Dermis blood vessel endothelial cell (primary cell): Measurements from ENCODE around the gene FRRS1. TPM values are rescaled to one million over a fixed set of nuclear protein-coding genes. Genes with fewer than 3 reads are reported as not detected.
"Not testable (repeated sequence)": the region's sequence is repeated elsewhere in the genome, so short reads cannot be mapped to it uniquely, and the experiment has no call there.

Source experiments
- DNase-seq: peaks from one replicate; pipeline ENCODE4 v3.0.0; 2010
- total RNA-seq: library from RNA; depleted of rRNA; stranded (reverse); fragments of >200 nt; gene quantifications from 2 replicates; pipeline ENCODE4 v1.2.3, GENCODE V29; 2014

FRRS1 gene, protein sequence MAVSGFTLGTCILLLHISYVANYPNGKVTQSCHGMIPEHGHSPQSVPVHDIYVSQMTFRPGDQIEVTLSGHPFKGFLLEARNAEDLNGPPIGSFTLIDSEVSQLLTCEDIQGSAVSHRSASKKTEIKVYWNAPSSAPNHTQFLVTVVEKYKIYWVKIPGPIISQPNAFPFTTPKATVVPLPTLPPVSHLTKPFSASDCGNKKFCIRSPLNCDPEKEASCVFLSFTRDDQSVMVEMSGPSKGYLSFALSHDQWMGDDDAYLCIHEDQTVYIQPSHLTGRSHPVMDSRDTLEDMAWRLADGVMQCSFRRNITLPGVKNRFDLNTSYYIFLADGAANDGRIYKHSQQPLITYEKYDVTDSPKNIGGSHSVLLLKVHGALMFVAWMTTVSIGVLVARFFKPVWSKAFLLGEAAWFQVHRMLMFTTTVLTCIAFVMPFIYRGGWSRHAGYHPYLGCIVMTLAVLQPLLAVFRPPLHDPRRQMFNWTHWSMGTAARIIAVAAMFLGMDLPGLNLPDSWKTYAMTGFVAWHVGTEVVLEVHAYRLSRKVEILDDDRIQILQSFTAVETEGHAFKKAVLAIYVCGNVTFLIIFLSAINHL
- total RNA-seq: 1.1 and 2.9 TPM in 2 replicates

DNA sequence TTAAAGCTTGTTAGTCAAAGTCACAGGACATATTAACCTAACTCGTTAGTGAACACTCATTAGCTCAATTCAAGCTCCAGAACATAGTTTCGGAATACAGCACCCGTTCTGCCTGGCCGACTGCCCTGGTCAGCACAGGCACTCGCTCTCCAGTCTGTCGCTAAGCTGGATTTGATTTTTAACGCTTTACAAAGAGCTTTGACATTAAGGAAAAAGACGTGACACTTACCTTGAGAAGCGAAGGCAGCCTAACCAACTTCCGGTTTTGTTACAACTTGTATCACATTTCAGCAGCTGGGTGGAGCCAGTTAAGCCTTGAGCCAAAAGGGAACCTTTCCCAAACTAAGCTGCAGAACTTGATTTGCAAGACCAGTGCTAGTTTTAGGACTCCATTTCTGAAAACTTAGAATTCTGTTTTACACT, at the start of gene FRRS1:
TSS of gene FRRS1 (minus strand) at position 258 of the 423 bp plus-strand sequence. CDS start 17,867 bp downstream, outside the sequence.
- peak; percentile 38 for DNase-seq

DNA sequence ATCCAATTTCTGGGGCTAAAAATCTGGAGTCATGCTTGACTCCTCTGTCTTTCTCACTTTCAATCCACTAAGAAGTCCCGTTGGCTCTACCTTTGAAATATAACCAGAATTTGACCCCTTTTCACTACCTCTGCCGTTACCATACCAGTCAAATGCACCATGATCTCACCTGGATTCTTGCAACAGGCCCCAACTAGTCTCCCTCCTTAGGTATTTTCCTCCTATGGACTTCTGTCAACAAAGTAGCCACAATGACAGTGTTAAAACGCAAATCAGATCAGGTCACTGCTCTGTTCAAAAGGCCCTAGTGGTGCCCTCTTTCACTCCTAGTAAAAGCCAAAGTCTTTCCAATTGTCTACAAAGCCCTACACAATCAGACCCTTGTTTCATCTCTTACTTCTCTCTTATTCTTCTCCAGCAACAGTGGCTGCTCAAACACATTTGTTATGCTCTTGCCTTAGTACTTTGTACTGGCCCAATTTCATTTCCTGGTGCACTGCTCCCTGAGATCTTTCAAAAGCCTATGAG, 48.0 kb upstream of the FRRS1 start:
- DNase-seq: no peak

DNA sequence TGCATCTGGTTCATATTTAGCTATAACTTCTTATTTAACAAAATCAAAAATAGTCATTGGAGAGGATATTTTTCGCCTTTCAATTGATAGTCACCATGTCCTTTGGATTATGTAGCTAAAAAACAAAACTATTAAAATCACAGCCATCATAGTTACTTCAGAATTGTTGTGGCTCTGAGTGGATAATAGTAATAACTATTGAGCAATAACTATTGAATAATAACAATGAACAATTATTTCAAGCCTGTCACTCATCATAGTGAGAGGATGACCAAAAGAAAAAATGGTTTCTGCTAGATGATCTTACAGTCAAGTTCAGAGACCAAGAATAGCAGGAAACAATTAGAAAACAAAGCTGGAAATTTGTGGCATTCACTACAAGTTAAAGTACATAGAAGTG, 45.3 kb upstream of the FRRS1 start:
- DNase-seq: no peak

DNA sequence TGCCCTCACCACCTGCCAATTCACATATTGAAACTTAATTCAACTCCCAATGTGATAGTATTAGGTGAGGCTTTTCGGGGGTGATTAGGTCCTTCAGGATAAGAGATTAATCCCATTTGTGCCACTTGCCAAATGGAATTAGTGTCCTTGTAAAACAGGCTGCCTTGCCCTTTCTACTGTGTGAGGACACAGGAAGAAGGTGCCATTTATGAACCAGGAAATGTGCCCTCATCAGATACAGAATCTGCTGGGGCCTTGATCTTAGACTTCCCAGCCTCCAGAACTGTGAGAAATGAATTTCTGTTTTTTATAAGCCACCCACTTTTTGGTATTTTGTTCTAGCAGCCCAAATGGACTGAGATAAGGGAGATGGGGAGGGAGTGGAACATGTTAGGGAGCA, 44.6 kb upstream of the FRRS1 start:
- no peak for DNase-seq

DNA sequence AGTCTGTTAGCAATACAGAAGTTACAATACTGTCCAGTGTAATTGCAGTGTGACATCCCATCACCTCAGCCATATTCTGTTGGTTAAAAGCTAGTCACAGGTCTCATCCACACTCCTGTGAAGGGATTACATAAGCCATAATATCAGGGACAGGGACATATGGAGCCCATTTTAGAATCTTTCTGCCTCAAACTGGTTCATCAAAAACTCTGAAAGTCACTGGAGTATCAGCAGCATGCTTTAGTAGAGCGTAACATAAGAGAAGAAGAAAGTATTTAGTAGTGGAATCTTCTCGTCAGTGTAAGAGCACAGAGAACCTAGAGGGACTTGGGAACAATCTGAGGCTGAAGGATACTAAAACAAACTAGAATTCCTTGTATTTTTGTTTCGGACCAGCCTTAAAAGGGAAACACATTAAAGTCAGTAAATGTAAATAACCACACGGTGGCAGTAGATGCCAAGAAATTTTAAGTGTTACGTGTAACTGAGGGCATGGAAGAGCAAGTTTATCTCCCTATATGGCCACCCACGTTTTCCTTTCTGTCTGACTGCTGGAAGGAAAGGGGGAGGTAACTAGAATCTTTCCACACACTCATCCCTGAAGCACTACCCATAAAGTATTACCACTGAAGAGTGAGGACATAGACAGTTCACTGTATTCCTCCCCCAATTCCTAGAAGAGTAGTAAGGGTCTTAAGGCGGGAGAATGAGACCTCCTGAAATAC, 42.1 kb upstream of the FRRS1 start:
- peak; percentile 90 for DNase-seq

DNA sequence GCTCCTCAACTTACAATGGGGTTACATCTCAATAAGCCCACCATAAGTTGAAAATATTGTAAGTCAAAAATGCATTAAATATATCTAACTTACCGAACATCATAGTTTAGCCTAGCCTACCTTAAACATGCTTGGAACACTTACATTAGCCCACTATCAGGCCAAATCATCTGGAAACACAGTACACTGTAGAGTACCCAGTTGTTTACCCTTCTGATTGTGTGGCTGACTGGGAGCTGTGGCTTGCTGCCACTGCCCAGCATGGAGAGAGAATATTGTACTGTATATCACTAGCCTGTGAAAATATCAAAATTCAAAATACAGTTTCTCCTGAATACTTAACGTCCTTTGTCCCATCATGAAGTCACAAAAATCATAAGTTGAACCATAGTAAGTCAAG, 40.4 kb upstream of the FRRS1 start:
- DNase-seq: no peak

DNA sequence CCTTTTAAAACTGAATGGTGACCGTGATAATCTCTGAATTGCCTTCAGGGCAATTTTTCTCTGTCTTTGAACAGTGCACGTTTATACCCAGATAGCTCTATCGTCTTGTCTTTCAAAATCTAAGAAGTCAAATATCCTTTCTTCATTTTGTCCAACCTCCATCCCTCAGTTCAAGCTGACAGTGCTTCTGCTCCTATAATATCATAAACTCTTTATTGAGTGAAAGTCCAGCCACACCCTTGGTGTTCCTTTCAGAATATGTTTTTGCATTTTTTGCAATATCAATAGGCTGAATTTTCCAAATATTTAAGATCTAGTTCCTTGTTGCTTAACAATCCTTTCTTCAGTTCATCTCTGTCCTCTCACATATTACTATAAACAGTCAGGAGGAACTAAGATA, 35.1 kb upstream of the FRRS1 start:
- no peak for DNase-seq

DNA sequence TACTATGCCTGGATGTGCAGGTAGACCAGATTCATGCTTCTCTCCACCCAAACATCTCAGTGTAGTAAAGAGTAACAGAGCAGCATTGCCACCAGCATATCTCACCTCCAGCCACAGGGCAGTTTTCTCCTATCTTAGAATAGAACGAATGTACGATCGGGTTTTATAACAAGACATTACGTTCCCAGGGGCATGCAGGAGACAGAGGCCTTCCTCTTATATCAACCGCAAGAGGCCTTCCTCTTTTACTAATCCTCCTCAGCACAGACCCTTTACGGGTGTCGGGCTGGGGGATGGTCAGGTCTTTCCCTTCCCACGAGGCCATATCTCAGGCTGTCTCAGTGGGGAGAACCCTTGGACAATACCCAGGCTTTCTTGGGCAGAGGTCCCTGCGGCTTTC, 27.4 kb upstream of the FRRS1 start:
- not testable (repeated sequence) for DNase-seq

DNA sequence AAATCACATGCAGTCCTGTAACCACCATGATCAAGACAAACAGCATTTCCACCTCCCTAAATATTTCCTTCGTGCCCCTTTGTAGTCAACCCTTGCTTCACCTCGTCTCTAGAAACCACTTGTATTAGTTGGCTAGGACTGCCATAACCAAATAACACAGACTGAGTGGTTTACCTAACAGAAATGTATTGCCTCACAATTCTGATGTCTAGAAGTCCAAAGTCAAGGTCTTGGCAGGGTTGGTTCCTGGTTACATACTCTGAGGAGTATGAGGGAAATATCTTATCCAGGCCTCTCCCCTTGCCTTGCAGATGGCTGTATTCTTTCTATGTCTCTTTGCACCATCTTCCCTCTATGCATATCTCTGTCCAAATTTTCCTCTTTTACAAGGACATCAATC, 23.3 kb upstream of the FRRS1 start:
- DNase-seq: no peak

DNA sequence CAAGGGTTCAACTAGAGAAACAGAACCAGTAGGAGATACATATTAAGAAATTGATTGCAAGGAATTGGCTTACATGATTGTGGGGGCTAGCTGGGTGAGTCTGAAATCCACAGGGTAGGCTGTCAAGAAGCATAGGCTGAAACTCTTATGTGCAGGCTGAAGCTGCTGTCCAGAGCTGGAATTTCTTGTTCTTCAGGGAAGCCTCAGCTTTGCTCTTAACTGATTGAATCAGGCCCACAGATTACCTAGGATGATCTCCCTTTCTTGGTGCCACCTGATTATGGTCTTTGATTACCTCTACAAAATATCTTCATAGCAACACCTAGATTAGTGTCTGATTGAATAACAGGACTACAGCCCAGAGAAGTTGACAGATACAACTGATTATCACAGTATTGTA, 22.5 kb upstream of the FRRS1 start:
- DNase-seq: no peak

DNA sequence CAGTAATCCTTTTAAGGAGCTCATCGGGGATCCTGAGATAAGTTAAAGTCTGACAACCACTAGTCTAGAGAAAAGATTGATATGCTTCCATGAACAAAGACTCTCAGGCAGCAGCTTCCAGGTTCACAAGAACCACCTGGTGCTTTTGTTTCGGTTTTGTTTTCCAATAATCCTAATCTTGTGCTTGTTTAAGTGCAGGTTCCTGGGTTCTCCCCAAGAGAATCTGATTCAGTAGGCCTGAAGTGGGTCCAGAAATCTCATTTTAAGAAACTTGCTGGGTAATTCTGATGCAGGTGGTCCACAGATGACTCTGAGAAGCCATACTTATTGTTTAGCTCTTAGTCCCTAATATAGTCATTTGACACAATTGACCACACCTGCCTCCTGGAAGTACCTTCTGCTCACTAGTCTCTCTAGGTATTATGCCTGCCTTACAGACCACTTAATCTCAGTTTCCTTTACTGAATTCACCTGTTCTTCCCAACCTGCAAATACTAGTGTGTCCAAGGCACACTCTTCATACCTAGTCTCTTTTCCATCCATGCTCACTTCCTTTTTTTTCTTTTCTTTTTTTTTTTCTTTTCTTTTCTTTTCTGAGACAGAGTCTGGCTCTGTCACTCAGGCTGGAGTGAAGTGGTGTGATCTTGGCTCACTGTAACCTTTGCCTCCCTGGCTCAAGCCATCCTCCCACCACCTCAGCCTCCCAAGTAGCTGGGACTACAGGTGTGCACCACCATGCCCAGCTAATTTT, 20.5 kb upstream of the FRRS1 start:
- DNase-seq: no peak

DNA sequence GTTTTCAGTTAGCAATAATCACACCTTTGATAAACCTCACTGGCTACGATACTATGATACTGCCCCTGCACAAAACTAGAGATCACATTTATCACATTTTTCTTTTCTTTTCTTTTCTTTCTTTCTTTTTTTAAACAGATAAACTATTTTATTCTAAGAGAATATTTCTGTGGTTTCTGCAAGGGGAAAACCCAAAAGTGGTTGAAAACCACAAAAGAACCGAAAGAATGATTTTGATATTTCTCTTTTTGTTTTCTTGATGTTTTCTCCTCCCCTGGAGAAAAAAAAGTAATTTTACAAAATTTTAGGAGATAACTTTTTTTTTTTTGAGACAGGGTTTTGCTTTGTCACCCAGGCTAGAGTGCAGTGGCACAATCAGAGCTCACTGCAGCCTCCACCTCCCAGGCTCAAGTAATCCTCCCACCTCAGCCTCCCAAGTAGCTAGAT, 18.4 kb upstream of the FRRS1 start:
- DNase-seq: no peak

DNA sequence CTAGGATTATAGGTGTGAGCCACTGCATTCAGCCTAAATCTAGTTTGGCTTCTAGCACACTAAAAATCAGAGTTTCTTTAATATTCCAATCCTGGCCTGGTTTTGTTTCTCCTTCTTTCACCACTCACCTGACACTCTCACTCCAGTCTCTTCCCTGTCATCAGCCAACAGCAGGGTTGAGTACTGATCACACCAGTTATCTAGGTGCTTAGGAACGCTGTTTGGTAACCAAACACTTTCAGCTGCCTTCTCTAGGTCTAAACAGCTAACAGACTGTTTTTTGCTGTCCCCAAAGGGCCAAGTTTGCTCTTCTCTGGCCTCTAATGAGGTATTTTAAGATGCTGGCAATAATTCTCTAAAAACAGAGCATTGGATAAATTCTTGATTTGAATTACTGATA, 17.7 kb upstream of the FRRS1 start:
- DNase-seq: no peak

DNA sequence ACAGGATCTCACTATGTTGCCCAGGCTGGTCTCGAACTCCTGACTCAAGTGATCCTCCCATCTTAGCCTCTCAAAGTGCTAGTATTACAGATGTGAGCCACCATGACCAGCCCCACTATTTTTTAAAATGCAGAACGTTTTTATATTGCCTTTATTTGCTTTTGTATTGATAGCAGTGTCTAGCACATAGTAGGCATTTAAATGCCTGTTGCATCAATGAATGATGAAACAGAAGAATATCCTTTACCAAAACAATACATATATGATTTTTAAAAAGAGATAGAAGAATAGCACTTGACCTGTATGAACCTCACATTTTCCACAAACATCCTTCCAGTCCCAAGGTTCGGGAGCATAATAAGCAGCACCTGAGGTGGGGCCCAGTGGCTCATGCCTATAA, 16.5 kb upstream of the FRRS1 start:
- DNase-seq: no peak

DNA sequence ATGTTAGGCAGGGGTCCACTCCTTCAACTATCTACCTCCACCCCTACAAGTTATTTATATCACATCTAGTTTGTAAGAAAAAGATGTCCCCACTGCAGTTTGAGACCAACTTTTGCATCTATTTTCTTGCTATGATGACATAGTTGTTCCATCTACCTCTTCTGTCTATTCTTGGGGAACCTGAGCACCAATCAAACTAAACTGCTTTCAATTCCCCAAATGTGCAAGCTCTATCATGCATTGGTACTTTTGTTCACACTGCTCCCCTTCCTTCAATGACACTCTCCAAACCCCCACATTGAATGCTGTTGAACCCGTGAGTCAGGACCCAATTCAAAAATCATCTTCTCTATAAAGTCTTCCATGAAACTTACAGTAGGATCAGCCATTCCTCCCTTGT, 16.0 kb upstream of the FRRS1 start:
- DNase-seq: no peak

DNA sequence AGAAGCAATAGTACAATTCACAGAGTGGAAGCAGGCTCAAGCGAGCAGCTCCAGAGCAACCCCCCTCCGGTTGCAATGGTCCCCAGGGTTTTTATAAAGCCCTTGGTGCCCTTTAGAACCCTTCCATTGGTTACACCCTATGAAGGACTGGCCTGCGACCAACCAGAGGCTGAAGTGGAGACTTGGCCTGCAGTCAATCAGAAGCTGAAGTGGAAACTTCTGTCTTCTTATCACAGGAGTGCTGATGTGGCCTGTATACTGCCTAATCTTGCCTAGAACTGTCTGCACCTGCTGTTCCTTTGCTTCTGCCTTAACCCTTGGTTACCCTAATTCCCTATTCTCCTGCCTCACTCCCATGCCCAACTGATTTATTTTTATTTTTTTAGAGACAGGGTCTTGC, 15.4 kb upstream of the FRRS1 start:
- no peak for DNase-seq

DNA sequence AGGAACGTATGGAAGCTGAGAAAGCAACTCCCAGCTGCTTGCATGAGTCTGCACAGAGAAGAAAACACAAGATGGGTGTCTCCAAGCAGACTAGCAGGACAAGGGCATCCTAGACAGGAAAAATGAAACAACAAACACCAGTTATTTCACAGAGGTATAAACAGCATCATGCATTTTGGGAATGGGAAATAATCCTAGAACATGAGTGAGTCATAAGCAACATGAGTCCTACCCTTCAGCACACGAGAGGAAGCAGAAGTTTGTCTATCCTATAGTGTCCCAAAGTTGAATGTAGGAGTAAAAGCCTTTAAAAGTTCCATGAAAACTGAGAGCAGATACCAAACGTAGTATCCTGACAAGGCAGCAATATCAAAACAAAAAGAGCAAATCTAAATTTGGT, 11.3 kb upstream of the FRRS1 start:
- no peak for DNase-seq

DNA sequence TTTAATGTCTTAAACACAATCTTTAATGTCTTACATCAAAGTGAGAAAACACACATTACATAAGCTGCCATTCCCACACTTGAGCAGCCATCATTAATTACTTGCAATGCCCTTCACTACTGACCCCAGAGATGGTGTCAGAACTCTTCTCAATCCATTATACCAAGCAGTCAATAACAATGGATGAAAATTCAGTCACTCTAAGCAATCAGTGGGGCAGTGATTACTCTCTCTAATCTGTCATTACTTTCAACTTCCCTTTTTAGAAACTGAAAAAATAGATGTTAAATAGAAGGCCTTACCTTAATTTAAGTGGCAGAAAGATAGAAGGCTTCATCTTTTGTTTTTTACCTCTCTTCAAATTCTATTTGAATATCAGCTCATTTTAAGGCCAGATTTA, 9.7 kb upstream of the FRRS1 start:
- DNase-seq: no peak

DNA sequence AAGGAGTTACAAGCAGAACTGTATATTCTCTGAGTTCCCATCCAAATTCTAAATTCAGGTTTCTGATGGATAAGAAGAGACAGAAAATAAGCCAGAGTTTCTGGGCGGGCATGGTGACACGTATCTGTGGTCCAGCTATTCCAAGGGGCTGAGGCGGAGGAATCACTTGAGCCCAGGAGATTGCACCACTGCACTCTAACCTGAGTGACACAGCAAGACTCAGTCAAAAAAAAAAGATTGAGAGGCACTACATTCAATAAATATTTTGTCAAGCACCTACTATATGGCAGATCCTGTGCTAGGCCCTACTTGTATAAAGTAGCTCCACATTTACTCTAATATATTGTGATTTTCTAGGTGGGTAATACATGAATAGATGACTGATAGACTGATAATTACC, 6.4 kb upstream of the FRRS1 start:
- no peak for DNase-seq

DNA sequence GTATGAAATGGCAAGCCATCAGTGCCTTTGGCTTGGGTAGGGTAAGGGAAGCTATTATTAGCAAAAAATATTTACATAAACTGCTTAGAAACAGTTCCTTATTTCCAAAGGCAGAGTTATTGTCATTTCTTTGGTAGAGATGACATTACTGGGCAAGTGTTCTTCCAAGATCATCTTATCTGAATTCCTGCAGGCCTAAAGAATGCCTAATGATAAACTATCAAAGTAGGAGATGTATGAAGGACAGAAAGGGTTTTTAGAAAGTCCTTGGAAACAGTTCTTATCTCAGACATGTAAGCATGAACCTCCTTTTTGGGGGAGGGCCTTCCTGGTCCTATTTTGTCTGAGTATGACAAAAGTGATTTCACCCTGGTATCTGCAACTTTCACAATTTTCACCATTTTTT, 5.1 kb upstream of the FRRS1 start:
- no peak for DNase-seq

DNA sequence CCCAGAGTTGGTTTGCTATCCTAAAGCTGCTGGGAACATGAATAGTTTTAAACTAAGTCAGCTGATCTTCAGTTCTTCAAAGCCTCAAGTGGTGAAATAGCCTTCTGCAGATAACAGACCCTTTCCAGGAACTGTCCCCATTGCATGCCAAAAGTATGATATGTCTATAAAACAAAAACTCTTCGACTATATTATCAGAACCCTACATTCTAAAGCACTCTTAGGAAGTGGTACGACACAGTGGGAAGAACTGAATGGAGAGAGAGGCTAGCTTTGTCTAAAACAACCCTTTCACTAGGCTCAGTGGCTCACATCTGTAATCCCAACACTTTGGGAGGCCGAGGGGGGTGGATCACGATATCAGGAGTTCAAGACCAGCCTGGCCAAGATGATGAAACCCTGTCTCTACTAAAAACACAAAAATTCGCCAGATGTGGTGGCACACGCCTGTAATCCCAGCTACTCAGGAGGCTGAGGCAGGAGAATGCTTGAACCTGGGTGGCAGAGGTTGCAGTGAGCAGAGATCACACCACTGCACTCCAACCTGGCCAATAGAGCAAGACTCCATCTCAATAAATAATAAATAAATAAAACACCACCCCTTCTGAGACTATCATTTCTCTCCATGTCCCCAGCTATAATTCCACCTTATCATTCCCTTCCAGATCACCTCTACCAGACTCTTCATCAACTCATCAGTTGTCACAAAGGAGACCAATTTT, 2.2 kb upstream of the FRRS1 start:
- DNase-seq: no peak

DNA sequence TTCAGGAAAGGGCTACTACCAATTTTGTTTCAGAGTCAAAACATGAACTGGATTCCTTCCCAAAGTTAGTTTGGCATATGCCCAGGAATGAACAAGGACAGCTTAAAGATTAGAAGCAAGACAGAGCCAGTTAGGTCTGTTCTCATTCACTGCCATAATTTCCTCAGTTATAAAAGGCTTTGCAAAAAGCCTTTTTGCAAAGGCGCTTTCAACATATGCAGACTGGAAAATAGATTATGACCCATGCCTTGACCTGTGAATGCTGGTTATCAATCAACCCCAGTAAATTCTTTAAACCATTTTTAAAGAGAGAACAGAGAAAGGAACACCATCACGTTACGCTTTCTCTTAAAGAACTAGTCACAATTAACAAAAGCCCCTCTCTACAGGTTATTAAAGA, 1.7 kb upstream of the FRRS1 start:
- DNase-seq: no peak
